ENCODE results near the gene SLC26A4. TPM values are rescaled to one million over a fixed set of nuclear protein-coding genes. Genes with fewer than 3 reads are reported as not detected.

Gene SLC26A4
- total RNA-seq, 1 experiment from 2014 or later, result not detected

- no peaks in the 10 kb centered on the region for H3K9me3 Mint-ChIP-seq (ENCODE audit: unreplicated experiment)
- no peak for TF ChIP-seq CTCF (IDR thresholded peaks at IDR 0.05; ENCODE audit: insufficient read depth in 1 of 2, low read depth in 1 of 2, low read length in 1 of 2, severe bottlenecking in 1 of 2, unreplicated experiment in 1 of 2)
- no peak overlapping the region for H3K4me3 ChIP-seq (ENCODE audit: low read depth, low read length)
- no peaks in the 10 kb centered on the region for H3K9me3 ChIP-seq
- no peaks in the 10 kb centered on the region for H3K4me1 ChIP-seq
- peaks cover 7% of the 10 kb centered on the region for H3K4me1 Mint-ChIP-seq (ENCODE audit: low read depth, unreplicated experiment)
- H3K36me3 ChIP-seq (ENCODE audit: control insufficient read depth, insufficient read depth, low read length), result no peaks in the 10 kb centered on the region
- H3K36me3 Mint-ChIP-seq (ENCODE audit: insufficient read depth, unreplicated experiment), result no peaks in the 10 kb centered on the region
- peaks cover 23% of the 10 kb centered on the region for H3K27me3 Mint-ChIP-seq (ENCODE audit: insufficient read depth, unreplicated experiment)
- BruUV-seq (replicated peaks), result no TSS peak
- ChIA-PET POLR2A (no interaction called here), CTCF (no interaction called here)
- no peak for DNase-seq
- H3K27me3 ChIP-seq (replicated peaks; ENCODE audit: control insufficient read depth, insufficient read depth, low read length), result no peaks in the 10 kb centered on the region
- intact Hi-C loops (cut with micrococcal nuclease; ENCODE audit: unreplicated experiment), result no loop called here
- no peak overlapping the region for H3K4me3 Mint-ChIP-seq (ENCODE audit: unreplicated experiment)
- no peak overlapping the region for H3K27ac Mint-ChIP-seq (ENCODE audit: unreplicated experiment)
These were observed 43.2 kb downstream of the SLC26A4 start for GRCh38 chr7:107703872-107704271.

GRCh38 chr7:107708956-107709355, 48.3 kb downstream of the SLC26A4 start:
- Mint-ChIP-seq H3K27me3 (ENCODE audit: insufficient read depth, unreplicated experiment) (peaks cover 4% of the 10 kb centered on the region), H3K36me3 (ENCODE audit: insufficient read depth, unreplicated experiment) (no peaks in the 10 kb centered on the region), H3K27ac (ENCODE audit: unreplicated experiment) (no peak overlapping the region), H3K4me1 (ENCODE audit: low read depth, unreplicated experiment) (peaks cover 7% of the 10 kb centered on the region), H3K4me3 (ENCODE audit: unreplicated experiment) (no peak overlapping the region), H3K9me3 (ENCODE audit: unreplicated experiment) (no peaks in the 10 kb centered on the region)
- ChIA-PET POLR2A (no interaction called here), CTCF (interaction anchor here (0.6 kb wide), 1 partner anchor 17 kb away, joined by 4 read pairs; no protein-coding TSS in a partner anchor)
- Histone ChIP-seq H3K36me3 (ENCODE audit: control insufficient read depth, insufficient read depth, low read length) (no peaks in the 10 kb centered on the region), H3K27me3 (replicated peaks; ENCODE audit: control insufficient read depth, insufficient read depth, low read length) (no peaks in the 10 kb centered on the region; the same call in 1 of the 2 replicates), H3K4me1 (no peaks in the 10 kb centered on the region), H3K4me3 (ENCODE audit: low read depth, low read length) (no peak overlapping the region), H3K9me3 (no peaks in the 10 kb centered on the region)
- DNase-seq, result no peak
- BruUV-seq (replicated peaks), result no TSS peak
- TF ChIP-seq CTCF (IDR thresholded peaks at IDR 0.05; ENCODE audit: insufficient read depth in 1 of 2, low read depth in 1 of 2, low read length in 1 of 2, severe bottlenecking in 1 of 2, unreplicated experiment in 1 of 2), result no peak
- intact Hi-C loops (cut with micrococcal nuclease; ENCODE audit: unreplicated experiment), result no loop called here

GRCh38 chr7:107711301-107711700, 50.7 kb downstream of the SLC26A4 start:
- Mint-ChIP-seq H3K36me3 (ENCODE audit: insufficient read depth, unreplicated experiment) (no peaks in the 10 kb centered on the region), H3K9me3 (ENCODE audit: unreplicated experiment) (no peaks in the 10 kb centered on the region), H3K27me3 (ENCODE audit: insufficient read depth, unreplicated experiment) (peaks cover 4% of the 10 kb centered on the region), H3K4me3 (ENCODE audit: unreplicated experiment) (no peak overlapping the region), H3K27ac (ENCODE audit: unreplicated experiment) (no peak overlapping the region), H3K4me1 (ENCODE audit: low read depth, unreplicated experiment) (peaks cover 7% of the 10 kb centered on the region)
- Histone ChIP-seq H3K4me1 (no peaks in the 10 kb centered on the region), H3K36me3 (ENCODE audit: control insufficient read depth, insufficient read depth, low read length) (no peaks in the 10 kb centered on the region), H3K4me3 (ENCODE audit: low read depth, low read length) (no peak overlapping the region), H3K9me3 (no peaks in the 10 kb centered on the region), H3K27me3 (replicated peaks; ENCODE audit: control insufficient read depth, insufficient read depth, low read length) (no peaks in the 10 kb centered on the region; the same call in 1 of the 2 replicates)
- CTCF ChIA-PET, result no interaction called here
- intact Hi-C loops (cut with micrococcal nuclease; ENCODE audit: unreplicated experiment), result no loop called here
- POLR2A ChIA-PET, result no interaction called here
- TF ChIP-seq CTCF (IDR thresholded peaks at IDR 0.05; ENCODE audit: insufficient read depth in 1 of 2, low read depth in 1 of 2, low read length in 1 of 2, severe bottlenecking in 1 of 2, unreplicated experiment in 1 of 2), result no peak
- BruUV-seq (replicated peaks), result no TSS peak
- DNase-seq, result no peak

All from Caco-2 (cell line).